Suppressor macrophage (primary cell): ENCODE measurements around the gene IRS1.
"Not testable (repeated sequence)": the region's sequence is repeated elsewhere in the genome, so short reads cannot be mapped to it uniquely, and the experiment has no call there.

Source experiments
- DNase-seq, 4 experiments: peaks; one replicate each; pipeline ENCODE4 v3.0.0-alpha.2; 2020 to 2022
- total RNA-seq, 17 experiments: gene quantifications; one replicate each; lab custom pipeline; 2026; ENCODE audit warnings: mixed read lengths in 6 of 17, inconsistent platforms in 3 of 17; lab: John Stamatoyannopoulos, UW

Gene IRS1, protein sequence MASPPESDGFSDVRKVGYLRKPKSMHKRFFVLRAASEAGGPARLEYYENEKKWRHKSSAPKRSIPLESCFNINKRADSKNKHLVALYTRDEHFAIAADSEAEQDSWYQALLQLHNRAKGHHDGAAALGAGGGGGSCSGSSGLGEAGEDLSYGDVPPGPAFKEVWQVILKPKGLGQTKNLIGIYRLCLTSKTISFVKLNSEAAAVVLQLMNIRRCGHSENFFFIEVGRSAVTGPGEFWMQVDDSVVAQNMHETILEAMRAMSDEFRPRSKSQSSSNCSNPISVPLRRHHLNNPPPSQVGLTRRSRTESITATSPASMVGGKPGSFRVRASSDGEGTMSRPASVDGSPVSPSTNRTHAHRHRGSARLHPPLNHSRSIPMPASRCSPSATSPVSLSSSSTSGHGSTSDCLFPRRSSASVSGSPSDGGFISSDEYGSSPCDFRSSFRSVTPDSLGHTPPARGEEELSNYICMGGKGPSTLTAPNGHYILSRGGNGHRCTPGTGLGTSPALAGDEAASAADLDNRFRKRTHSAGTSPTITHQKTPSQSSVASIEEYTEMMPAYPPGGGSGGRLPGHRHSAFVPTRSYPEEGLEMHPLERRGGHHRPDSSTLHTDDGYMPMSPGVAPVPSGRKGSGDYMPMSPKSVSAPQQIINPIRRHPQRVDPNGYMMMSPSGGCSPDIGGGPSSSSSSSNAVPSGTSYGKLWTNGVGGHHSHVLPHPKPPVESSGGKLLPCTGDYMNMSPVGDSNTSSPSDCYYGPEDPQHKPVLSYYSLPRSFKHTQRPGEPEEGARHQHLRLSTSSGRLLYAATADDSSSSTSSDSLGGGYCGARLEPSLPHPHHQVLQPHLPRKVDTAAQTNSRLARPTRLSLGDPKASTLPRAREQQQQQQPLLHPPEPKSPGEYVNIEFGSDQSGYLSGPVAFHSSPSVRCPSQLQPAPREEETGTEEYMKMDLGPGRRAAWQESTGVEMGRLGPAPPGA (N-terminal part only)
- 0.08 to 7.2 (median 0.79) reads per million in 17 experiments for total RNA-seq

DNA sequence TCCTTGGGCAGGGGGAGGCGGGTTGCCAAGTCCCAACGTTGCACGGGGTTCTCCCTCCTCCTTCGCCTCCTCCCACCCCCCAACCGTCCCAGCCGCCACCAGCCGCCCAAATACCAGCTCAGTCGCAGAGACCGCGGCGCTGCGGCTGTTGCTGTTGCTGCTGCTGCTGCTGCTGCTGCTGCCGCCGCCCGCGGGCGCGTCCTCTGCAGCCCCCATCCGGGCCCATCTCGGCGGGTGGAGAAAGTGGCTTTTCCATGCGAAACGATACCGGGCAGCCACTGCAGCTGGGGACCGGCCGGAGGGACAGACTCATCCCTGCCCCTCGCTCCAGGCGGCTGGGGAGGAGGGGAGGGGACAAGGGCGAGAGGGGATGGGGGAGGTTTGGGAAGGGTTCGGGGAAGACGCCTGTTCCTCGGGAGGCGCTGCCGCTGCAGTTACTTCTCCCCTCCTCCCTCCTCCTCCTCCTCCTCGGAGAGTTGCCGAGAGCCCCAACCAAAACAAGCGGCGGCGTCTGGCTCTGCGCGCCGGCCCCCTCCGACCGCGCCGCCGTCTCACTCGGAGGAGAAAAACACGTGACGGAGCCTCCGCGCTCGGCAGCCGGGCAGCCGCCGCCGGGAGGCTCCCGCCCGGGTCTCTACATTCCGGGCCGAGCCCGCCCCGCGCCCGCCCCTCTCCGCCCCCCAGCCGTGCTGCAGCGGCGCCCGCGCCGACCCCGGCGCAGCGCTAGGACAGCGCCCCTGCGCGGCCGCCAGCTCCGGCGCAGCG lies at the start of gene IRS1:
Gene IRS1, minus strand, starts transcription at position 610 of the 765 bp plus-strand sequence. CDS start 1,082 bp downstream, outside the sequence.
- DNase-seq = peak; percentile 21 to 70 (median 52)

DNA sequence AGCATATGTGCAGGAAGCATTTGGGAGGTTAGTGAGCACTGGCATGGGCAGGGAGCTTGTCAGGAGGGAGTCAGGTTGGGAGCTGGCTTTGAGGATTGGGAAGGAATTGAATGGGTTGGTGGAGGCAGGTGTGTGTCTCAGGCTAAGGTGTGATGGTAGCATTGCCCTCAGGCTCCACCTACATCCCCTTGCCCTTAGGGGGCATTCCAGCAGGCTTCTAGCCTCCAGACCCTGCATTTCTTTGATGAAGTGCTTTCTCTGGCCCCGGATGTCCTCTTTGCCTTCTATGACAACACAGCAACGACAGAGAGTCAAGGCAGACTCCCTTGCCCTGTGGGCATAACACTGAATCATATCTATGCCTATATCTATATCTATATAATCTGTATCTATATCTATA lies 49.7 kb upstream of the IRS1 start:
- DNase-seq = no peak

DNA sequence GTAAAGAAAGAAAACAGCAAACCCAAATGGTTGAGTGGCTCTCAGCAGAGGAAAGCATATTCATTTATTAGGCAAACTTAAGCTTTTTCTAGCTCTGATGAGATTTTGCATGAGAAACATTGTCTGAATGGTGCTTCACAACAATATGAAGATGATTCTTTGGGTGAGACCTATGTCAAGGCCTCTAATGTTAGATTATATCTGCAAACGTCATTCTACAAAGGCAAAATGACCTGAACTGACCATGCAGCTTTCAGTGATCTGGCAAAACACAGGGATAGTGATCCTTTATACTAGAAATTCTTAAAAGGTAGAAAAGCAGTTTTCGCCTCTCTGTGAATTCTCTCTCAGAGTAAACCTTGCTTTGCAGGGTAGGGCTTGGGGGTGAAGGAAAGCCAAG lies 47.9 kb upstream of the IRS1 start:
- DNase-seq = no peak

DNA sequence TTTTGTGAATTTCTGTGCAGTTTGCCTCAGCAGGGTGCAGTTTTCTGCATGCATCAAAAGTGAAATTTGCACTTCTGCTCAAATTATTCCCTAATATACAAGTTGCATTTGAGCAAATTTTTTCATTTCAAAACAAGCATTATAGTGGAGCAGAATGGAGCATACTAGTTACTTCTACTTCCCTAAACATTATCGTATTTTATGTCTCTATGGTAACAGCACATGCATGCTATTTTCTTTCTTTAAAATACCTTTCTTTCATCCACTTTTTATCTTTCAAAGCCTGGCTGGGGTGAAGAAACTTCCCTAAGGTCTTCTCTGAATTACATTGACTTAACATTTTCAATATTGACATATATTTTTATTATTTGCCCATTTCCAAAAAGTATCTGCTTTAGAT lies 47.5 kb upstream of the IRS1 start:
- peak in 1 of 4 experiments; percentile 11 for DNase-seq

DNA sequence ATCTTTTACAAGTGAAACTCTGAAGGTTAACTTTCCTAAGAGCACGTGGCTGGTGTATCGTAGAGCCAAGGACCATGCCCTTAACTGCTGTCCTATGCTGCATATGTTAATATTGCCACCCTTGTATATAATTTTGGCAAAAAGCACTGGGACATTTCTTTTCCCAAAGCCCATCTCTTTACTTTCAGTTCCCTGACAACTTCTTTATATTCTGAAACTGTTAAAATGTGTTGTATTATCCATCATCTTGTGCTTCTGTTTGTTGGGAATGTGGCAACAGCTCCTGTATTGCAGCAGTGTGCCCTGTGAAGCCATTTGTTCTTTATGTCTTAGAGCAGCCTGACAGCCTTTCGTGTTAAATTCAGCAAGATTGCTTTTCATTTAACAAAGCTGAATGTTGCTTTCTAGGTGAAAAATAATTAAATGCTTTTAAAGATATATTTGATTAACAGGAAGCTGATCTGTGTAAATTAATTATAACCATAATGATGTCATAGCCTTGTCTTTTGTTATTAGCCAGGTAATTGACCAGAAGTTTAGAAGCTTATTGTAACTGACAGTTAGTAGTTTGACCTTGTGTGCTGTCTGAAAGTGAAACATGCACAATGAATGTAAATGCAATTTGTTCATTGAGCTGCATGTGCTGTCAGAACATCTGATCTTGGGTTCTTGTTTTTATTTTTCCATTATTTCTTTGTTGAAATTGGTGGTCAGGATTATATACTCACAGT lies 45.9 kb upstream of the IRS1 start:
- no peak for DNase-seq

DNA sequence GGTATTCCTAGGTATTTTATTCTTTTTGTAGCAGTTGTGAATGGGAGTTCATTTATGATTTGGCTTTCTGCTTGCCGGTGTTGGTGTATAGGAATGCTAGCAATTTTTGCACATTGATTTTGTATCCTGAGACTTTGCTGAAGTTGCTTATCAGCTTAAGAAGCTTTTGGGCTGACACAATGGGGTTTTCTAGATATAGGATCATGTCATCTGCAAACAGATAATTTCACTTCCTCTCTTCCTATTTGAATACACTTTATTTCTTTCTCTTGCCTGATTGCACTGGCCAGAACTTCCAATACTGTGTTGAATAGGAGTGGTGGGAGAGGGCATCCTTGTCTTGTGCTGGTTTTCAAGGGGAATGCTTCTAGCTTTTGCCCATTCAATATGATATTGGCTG lies 43.4 kb upstream of the IRS1 start:
- not testable (repeated sequence) for DNase-seq

DNA sequence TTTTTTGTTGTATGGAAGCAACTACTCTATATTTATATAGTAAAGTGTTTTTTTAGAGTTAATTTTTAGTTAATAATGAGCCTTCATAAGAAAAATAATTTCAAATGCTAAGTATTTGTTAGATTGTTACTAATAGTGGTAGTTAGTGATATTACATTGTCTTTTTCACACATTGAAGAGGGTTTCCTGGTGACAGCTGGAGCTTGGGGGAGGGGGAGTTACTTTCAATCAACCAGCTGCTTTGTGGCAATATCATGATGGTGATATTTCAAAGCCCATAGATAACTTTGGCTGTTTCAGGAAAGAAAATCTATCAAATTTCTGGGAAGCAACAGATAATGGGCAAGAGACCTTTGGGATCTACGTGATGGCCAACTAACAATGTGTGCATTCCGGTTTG lies 40.3 kb upstream of the IRS1 start:
- DNase-seq = no peak

DNA sequence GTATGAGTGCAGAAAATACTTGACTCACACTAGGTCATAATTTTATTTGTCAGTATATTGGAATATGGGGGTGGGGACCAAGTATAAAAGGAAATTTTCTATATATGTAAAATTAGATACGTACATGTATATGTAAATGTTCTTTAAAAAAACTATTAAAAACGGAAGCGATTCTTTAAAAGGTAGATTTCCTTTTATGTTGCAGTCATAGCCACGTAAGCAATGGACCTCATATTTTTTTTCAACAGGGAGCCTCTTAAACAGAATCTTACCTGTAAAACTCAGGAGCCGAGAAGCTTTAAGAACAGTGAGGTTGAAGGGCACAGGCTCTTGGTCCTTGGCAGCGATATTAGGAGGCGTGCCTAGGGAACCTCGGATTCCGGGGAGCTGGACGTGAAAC lies 39.5 kb upstream of the IRS1 start:
- no peak for DNase-seq

DNA sequence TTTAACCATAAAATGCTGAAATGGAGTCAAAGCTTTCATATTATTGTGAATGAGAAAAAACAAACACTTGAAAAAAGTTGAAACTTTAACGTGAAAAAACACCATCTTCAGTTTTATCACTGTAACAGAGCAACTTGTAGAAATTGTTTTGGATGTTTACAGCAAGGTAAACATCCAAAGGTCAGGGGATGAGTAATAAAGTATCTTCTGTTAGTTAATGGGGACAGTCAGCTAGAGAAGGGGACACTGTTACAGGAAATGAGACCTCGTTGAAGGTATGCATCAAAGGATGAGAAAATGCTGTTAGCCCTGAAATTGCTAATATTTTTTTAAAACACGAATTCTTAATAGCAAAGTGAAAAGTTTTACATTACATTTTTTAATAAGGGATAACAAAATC lies 39.1 kb upstream of the IRS1 start:
- DNase-seq = no peak

DNA sequence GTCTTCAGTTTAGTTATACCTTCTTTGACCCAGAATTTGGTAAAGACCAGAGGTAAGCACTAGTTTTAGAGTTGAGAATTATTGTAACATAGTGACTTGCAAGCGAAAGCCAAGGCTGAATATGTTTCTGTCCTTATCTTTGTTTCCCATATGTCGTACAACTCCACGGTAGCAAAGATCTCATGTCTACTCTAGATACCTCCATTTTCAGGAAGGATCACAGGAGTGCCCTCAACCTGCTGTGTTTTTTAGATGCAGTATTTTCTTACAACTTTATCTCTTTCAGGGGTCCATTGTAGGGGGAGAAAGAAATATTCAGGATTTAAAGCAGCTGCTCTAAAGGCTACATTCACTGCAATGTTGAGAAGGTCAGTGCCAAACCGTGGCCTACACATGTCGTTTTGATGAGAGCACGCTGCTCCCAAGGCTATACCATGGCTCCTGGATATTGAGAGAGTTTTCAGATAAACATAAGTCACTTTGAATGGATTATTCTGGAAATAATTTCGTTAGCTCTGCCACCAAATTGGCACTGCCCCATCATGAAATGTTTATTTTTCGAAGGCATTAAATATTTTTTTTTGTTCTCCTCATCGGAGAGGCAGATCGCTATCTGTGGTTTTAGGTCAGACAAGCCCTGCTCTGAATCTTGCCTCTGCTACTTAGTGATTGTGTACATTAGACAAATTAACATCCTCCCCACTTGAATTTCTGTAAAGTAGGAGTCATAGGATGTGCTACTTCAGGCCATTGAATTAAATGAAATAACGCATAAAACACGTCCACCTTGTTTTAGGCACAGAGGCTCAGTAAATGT lies 38.4 kb upstream of the IRS1 start:
- no peak for DNase-seq

DNA sequence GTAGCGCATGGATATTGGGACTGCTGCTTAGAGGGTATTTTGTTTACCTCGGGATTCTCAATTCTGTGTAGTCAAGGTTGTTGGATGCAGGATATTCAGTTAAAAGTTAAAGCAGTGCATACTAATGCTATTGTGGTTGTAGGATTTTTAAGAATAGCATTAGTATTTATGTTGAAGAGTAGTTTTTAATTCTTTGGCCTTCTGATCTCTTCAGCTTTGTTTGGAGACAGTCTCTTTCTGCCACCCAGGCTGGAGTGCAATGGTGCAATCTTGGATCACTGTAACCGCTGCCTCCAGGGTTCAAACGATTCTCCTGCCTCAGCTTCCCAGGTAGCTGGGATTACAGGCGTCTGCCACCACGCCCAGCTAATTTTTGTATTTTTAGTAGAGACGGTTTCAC lies 37.7 kb upstream of the IRS1 start:
- no peak for DNase-seq

DNA sequence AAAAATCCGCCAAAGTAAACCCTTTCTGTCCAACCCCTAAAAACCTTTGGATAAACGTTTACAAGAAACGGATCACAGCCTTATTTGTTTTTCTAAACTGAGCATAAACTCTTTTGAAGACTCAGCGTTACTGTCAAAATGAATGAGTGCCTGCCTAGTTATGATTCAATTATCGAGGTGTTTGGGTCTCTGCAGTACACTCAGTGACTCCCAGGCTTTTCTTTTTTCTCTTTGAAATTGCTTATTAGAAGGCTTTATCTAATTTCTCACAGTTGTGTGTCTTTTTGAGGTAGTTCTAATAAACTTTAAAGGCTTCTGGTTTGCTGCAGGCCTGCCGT lies 36.9 kb upstream of the IRS1 start:
- peak in 1 of 4 experiments; percentile 2 for DNase-seq

DNA sequence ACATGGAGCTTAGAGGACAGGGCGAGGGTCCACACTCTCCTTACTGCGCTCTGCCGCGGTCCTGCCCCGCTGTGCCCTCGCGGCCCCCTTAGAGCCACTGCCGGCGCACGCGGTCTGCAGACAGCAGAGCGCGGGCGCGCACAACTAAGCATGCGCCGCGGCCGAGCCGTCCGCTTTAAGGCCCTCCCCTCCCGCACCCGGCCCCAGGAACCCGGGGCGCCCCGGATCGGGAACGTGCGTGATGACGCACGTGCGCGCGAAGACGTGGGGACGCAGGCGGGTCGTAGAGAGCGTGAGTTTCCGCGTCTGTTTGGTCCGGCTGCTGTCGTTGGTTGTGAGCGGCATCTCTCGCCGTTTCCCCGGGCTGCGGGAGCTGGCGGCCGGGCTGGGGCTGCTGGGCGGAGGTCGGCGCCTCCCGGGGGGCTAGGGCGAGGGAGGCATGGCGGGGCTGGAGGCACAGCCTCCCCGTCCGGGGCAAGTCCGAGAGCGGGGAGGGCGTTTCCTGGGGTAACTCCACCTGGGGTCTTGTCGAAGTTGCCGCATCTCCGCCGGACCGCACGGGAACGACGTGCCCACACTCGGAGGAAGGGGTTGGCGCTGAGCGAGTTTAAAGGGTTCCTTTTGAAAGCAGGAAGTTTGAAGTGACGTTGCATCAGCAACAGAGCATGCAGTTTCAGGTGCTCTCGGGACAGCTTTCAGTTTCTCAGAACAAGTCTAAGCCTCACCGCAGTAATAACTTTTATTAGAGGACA lies 36.4 kb upstream of the IRS1 start, which contains the start of gene RHBDD1:
Gene RHBDD1, plus strand, starts transcription at position 259 of the 752 bp plus-strand sequence. CDS start 28,640 bp downstream, outside the sequence.
- peak; percentile 96 to 98 (median 97) for DNase-seq

DNA sequence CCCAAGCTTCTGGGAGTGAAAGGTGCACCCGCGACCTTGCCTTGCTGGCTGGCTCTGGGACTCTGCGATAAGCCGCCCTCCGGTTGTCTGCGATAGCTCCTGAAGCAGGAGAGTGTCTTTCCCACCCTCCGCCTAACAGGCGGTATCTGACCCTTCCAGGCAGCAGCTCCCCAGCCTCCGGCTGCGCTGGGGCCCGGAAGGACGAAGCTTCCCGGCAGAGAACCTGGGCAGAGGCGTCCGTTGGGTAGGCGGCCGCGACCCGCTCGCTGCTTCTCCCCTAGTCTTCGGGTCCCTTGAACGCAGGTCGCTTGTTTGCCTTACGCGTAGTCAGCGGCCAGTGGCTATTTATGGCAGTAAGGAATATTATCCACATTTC lies 35.8 kb upstream of the IRS1 start:
- no peak for DNase-seq

DNA sequence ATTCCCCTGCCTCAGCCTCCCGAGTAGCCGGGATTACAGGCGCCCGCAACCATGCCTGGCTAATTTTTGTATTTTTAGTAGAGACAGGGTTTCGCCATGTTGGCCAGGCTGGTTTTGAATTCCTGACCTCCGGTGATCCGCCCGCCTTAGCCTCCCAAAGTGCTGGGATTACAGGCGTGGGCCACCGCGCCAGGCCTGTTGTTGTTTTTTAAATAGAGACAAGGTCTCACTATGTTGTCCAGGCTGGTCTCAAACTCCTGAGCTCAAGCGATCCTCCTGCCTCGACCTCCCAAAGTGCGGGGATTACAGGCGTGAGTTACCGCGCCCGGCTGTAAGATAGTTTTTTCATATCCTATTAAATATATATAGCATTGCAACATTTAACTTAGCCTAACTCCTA lies 35.3 kb upstream of the IRS1 start:
- not testable (repeated sequence) for DNase-seq

DNA sequence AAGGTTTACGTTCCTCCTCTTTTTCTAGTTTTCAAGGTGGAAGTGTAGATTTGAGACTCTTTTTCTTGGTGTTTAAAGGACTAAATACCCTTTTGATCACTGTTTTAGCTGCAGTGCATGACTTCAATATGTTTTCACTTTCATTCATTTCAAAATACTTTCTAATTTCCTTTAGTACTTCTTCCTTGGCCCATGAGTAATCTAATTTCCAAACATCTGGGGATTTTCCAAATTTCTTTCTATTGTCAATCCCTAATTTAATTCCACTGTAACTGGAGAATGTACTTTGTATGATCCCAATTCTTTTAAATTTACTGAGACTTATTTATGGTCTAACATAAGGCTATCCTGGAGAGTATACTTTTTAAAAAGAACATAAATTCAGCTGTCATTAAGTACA lies 32.4 kb upstream of the IRS1 start:
- no peak for DNase-seq

DNA sequence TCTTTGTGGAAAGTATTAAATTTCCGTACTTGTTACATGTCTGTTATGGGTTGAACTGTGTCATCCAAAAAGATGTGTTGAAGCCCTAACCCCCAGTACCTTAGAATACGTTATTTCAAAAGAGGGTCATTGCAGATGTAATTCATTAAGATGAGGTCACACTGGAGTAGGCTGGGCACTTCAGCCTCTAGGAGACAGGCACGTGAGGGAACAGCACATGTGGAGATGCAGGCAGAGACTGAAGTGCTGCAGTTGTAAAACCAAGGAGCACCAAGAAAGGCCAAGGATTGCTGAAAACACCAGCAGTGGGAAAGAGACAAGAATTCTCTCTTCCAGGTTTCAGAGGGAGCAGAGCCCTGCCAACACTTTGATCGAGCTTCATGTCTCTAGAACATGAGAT lies 31.6 kb upstream of the IRS1 start:
- DNase-seq = no peak

DNA sequence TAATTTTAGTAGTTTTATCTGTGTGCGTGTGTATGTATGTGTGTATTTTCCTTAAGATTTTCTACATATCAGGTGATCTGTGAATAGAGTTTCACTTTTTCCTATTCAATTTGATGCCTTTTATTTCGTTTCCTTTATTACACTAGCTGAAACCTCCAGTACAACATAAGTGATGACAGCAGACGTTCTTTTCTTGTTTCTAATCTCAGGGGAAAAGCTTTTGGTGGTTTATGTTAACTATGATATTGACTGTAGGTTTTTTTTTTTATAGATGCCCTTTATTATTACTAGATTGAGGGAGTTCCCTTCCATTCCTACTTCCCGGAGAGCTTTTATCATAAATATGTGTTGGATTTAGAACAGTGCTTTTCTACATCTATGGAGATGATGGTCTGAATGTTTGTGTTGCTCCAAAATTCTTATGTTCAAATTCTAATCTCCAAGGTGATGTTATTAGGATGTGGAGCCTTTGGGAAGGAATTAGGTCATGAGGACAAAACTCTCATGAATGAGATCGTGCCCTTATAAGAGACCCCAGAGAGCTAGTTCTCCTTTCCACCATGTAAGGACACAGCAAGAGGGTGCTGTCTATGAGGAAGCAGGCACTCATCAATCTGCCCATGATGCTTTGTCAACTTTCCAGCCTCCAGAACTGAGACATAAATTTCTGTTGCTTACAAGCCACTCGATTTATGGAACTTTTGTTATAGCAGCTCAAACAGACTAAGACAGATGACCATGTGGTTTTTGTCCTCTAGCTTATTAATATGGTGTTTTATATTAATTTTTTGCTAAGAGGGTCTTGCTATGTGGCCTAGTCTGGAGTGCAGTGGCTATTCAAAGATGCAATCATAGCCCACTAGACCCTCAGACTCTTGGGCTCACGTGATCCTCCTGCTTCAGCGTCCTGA lies 30.4 kb upstream of the IRS1 start:
- DNase-seq = no peak

DNA sequence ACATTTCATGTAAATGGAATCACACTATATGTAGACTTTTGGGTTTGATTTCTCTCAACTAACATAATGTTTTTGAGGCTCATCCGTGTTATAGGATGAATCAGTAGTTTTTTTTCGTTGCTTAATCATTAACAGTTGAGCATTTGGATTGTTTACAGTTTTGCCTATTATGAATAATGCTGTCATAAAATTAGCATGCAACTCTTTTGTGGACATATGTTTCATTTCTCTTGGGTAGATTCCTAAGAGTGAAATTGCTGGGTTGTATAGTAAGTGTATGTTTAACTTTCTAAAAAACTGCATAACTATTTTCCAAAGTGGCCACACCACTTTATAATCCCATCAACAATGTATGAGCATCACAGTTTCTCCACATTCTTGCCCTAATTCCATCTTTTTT lies 28.6 kb upstream of the IRS1 start:
- no peak for DNase-seq
